Mesenteric fat pad (tissue), 1 donor: ENCODE data around the gene SNX19. TPM values are rescaled to one million over a fixed set of nuclear protein-coding genes. Genes with fewer than 3 reads are reported as not detected.
"Not testable (repeated sequence)": the region's sequence is repeated elsewhere in the genome, so short reads cannot be mapped to it uniquely, and the experiment has no call there.

Source experiments
- DNase-seq: peaks from one replicate; pipeline ENCODE4 v3.0.0-alpha.2; 2020; ENCODE audit warnings: low spot score
- total RNA-seq: library from RNA; stranded (reverse); fragmentation: NEBNext Ultra II Directional; extraction: Animal tissue kit (Norgen Biotek cat#: 25700); gene quantifications from one replicate; pipeline ENCODE4 v1.2.1, GENCODE V29; 2021
- donor health status: DM: yes; HTN: yes; CAD: no.

SNX19 gene
- total RNA-seq, 1 donor from 2014 or later, result 64.2 TPM

DNA sequence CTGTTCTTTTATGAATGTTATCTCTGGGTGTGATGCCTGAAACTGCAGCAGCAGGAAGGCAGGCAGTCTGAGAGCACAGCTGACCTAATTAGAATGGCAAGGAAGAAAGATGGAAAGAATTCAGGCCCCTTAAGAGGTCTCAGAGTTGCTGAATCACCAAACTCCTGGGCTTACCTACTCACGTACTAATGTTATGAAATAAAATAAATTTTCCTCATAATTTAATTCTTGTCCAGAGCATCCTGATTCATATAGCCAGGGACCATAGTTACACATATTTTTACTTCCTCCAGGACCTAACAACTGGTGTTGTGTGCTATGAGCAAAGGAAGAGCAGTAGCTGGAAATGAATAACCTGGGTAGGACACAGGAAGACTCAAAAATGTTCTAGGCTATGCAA lies 41.9 kb downstream of the SNX19 start:
- no peak for DNase-seq

DNA sequence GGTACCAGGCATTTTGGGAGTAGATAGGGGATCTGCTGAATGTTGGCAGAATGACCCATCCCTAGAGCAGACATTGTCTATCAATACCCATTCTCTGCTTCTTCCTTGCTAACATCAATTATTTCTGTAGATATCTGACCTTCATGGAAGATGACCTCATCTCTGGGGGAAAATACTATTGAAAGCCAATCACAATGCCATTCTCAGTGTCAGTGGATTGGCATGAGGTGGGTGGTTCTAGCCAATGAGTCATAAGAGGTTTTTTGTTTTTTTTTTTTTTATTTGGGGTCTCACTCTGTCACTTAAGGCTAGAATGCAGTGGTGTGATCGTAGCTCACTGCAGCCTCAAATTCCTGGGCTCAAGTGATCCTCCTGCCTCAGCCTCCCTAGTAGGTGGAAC lies 42.5 kb downstream of the SNX19 start:
- DNase-seq, result no peak

DNA sequence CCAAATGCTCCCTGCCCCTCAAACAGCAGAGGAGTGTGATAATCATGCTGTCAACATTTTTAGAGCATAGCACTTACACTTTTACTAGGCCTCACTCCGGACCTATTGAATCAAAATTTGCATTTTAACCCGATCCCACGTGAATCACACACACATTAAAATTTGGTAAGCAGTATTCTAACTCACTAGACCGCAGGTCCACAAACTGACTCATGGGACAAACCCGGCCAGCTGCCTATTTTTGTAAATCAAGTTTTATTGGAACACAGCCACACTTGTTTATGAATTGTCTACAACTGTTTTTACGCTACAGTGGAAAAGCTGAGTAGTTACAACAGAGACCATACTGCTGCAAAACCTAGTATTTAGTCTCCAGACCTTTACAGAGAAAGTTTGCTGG lies 43.3 kb downstream of the SNX19 start:
- DNase-seq, result no peak

DNA sequence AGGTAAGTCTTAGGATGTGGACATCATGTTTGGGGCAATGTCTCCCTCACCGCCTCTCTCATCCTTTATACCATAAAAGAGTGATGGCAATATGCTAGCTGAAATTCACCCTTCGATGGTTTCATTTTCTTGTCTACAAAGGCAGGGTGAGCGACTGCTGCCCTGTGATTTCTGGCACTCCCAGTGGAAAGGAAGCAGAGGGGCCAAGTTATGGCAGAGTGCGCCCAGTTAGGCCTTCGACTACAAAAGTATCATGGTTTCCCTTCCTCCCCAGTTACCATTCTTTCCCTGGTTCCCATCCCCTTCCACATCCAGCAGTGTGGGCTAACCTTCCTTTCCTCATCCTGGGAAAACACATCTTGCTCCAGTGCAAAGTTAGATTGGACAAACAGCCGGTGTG lies 43.8 kb downstream of the SNX19 start:
- no peak for DNase-seq

DNA sequence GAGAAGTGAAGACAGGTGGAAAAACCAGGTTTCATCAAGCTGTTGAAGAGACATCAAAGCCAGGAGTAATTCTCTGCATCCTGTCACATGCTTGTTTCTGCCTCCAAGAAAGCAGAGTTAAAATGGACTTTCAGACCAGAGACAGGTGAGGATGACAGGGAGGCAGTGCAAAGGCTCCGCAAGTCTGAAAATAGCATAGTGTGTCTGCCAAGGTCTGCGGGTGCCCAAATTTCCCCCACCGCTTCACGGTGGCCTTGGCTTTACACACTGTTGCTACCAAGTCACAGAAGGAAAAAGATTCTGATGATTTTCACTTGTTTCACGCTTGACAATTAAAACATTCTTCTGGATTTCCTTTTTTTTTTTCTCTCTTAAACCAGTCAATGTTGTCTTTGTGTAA lies 44.2 kb downstream of the SNX19 start:
- no peak for DNase-seq

DNA sequence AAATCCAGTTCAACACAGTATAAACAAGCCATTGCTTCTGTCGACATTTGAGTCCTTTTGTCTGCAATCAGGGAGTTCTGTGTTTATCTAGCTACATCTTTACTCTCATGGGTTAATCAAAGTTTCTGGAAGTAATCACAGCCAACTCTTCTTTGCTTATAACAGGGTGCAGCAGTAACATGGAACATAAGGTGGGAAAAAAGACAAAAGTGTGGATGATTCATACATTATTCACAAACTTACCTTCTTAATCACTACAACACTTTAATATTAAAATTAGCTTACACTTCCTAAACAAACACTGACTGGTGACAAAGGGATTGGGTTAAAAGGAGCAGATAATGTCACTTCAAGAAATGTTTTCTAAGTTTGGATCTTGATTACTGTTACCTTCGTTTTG lies 44.7 kb downstream of the SNX19 start:
- DNase-seq, result no peak

DNA sequence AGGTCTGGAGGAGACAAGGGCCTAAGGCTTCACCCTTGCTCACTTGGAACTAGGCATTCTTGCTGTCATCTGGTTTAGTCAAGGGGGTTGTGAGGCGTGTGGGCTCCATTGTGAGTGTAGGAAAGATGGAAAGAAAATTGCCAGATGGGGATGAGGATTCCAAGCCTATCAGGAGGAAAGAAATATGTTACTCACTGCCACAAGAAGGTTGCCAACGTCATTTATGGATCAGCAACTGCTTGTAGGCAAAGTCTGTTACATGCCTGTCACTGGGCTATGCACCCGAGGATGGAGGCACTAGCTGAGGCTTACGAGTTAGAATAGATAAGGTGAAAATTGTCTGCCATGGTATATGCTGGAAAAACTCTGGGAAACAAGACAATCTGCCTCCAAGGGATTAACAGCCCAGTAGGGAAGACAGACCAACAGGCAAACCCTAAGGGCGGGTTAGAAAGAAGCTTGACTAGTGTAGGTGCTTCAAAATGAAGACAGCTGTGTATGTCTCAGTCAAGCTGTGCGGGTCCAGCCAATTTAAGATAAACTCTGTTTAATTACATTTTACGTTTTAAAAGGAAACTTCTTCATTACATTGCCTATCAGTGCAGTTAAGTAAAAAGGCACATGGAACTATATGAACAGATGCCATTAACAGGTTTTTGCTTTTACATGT lies 47.4 kb downstream of the SNX19 start:
- no peak for DNase-seq

DNA sequence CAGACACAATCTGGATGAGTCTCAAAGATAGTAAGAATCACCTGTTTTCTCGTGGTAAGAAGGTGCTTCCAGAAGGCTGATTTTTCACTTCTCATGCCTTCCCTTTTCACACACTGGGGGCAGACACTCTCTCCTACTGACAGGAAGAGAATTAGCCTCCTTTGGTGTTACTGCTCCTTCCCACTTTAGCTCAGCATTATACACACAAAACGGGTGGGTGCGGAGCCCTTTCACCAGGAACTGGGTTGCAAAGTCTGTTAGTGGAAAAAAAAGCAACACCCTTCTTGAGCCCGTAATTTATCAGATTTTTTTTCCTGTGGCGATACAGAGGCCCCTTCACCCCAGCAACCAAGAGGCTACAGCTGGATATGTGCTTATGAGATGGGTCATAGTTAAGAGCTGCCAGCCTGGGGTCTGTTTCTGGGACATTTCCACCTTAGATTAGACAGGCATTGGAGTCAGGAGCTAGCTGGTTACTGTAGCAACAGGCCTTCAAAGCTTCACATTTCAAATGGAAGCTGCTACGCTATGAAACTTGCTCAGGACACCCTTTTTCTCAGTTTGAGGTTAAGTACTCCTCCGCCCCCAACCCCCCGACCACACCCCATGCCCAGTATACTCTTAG lies 48.1 kb downstream of the SNX19 start:
- no peak for DNase-seq

DNA sequence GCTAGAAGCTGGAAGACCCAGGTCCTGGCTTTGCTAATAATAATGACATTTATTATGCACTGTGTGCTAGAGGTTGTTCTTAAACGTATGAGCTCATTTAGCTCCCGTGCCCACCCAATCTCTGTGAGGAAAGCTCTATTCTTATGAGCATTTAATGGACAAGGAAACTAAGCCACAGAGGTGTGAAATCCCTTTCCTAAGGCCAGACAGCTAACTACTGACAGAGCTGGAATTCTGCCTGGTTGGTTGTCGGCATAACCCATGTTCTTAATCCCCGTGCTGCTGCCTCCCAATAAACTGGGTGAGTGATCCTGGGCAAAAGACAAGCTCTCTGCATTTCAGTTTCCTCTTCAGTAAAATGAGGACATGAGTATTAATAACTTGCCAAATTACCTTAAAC lies 49.4 kb downstream of the SNX19 start:
- no peak for DNase-seq

DNA sequence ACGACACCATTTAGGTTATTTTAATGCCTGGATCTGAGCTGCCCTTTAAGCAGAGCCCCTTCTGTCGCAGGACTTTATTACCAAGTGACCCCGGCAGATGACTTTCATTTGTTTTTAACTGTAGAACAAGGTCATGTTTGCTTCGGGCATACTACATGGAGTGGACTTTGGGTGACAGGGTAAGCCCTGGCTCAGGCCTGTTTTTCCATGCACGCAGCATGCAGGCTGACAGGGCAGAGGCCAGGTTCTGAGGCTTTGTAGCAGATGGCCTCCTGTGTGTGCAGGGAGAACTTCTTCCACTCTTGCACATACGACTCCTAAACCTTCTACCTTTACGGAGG lies 50.5 kb downstream of the SNX19 start:
- no peak for DNase-seq

DNA sequence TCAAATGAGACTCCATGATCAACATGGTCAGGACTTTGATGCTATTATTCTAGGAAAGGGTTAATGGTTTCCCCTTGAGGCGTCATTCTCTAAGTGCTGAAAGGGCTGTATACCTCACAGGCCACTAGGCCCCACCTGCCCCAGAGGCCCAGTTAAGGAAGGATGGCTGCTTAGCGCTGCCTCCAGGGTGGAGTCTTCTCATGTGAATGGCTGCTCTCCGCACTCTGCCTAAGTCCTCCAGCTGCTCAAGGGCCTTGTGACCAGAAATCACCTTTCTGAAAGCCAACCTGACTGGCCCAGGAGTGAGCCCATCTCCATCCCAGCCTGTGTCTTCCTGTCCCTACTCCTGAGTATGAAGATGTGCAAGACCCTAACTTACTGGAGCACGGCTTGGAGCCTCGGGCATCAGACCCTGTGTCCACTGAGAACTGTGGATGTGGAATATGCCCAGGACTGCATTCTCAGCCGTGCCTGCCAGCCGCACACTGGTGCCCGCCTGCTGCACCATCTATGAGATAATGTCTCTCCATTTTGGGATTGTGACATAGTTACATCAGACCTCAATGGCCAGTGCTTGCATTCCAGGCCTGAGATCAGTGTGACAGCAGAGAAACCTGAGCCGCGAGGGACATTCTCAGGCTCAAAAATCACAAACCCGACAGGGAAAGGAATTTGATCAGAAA lies 51.0 kb downstream of the SNX19 start:
- DNase-seq, result no peak

DNA sequence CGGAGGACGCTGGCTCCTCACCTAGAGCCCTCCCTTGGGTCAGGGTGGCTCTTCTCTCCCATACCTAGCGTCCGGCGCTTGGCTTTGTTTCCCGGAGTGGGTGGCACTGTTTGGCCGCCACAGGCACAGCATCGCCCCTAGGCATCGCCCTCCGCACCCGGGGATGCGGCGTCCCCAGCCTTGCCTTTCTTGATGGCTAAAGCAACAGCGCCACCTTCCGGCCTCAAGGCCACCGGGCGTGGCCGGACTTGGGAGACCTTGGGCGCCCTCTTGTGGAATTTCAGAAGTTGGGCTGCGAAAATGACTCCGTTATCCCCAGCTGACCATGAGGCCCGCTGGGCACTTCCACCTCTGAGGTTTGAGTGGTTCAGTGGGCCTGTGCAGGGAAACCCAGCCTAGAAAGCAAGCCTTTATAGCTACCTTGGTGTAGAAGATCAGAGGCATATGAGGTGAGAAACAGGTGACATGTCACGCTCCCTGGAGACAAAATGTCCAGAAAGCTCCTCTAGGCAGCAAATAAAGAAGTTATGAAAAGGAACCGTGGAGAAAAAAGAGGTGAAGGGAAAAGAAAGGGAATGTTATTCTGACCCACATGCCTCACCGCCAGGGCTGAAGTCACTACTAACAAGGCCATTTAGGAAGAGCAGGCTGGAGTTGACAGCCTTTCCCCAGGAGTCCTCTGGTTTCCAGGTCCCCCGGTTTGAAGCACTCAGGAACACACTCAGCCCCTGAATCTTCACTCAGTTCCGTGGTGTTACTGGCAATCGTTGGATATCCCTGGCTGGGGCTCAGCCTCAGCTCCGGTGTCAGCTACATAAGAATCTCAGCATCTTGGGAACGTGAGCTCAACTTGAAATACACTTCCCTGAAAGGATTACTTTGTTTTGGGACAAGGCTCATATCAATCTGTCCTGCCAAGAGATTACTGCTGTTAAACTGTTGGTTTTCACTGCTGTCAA lies 54.1 kb downstream of the SNX19 start:
- peak; percentile 97 for DNase-seq

DNA sequence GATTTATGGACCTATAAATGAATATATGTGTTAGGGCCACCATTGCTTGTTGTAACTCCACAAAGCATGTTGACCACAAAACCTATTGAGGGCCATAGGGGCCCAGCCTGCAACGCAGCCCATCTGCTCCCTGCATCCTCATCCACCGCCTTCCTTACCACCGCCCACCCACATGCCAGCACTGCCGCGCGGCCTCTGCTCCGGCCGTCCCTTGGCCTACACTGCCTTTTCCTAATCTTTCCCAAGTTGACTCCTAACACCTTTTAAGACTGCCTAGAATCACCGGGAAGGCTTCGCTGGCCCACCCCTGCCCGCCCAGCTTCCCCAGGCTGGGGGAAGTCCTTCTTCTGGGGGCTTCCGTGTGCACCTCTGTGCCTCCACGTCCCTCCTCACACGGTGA lies 55.0 kb downstream of the SNX19 start:
- DNase-seq, result no peak

DNA sequence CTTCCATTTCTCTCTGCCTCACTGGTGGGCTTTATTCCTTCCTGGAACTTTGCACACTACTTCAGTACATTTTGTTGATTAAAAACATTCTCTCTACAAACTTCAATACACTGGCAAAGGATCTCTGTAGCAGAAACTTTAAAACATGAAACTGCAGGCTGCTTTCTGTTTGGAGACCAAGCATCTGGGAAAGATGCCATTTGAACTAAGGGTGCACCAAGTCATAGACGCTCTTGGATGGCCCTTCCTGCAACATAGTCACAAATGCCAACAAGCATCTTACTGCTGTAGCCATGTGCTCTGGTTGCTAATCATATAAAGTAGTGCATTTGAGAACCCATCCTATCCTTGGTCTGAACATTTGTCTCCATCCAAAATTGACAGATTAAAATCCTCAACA lies 56.4 kb downstream of the SNX19 start:
- no peak for DNase-seq

DNA sequence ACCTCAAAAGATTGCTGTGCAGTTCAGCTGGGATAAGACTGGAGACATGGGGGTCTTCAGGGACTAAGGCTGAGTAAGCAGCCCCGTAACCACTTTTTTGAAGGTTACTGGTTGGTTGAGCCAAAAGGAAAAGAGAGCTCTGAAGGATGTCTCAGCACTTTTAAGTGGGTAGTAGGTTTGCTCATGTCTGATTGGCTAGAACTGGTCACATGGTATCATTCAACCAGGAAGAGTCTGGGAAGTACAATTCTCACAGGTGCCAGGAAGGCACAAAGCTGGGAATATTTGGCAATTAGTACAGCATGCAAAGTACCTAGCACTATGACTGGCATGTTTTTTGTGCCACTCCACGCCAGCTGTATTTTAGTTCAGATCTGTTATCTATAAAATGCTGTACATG lies 58.1 kb downstream of the SNX19 start:
- DNase-seq, result no peak

DNA sequence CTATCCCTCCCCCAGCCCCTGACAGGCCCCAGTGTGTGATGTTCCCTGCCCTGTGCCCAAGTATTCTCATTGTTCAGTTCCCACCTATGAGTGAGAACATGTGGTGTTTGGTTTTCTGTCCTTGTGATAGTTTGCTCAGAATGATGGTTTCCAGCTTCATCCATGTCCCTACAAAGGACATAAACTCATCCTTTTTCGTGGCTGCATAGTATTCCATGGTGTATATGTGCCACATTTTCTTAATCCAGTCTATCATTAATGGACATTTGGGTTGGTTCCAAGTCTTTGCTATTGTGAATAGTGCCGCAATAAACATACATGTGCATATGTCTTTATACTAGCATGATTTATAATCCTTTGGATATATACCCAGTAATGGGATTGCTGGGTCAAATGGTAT lies 60.6 kb downstream of the SNX19 start:
- DNase-seq, result not testable (repeated sequence)

DNA sequence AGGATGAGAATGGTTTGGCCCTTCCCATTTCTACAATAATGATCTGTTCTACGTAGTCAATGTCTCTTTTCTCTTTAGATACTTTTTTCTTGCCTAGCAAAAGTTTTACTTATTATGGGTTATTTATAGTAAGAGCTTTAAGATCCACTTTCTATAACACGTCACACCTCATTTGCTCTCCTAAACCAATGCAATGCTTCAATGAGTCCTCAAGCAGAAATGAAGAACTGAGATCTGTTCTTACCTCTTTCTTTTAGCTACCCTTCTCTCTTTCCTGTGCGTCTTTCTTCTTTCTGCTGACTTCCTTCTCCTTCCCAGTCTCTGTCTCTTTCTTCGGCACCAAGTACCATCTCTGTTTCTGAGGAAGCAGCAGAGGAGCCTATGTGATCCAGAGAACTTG lies 61.8 kb downstream of the SNX19 start:
- DNase-seq, result no peak

DNA sequence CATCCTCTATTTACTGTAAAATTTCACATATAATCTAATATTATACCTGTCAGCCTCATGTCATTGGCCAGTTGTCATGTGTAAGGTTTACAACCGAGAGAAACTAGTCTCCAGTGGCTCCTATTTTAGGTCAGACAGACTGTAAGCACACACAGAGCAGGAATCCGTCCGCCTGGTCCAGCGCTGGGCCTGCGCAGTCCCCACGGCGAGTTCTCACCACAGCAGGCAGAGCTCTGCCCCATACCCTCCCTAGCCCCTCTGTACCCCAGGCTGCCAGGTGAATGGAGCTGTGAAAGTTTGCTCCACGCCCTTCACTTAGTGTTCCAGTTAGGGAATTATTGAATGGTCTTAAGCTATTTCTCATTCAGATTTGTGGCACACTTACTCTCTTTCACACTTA lies 63.7 kb downstream of the SNX19 start:
- DNase-seq, result no peak

DNA sequence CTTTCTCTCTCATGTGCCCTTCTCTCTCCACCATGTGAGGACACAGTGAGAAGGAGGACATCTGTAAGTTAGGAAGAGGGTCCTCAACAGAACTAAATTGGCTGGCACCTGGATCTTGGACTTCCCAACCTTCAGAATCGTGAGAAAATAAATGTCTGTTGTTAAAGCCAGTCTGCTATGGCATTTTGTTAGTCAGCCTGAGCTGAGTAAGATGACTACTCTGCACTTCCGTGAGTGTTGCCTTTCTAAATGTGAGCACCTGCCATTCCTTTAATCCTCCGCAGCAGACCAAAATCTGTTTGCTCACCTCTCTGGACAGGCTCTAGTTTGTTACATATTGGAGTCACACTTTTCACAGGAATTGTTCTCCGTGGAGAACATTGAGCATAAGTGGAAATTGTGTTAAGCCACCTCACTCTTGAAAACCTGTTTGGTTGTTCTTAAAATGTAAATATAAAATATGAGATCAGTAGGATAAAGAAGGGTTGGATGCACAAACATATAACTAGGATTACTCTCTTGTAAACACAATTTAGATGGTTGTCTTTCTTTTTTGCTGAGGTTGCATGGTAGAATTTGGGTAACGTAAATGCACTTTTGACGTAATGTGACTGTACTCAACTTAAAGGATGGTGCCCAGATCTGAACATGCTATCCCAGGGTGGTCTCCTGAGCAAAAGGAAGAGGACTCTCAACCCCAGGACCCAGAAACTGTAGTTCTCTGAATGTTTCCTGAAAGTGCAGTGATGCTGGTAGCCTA lies 65.9 kb downstream of the SNX19 start:
- no peak for DNase-seq

DNA sequence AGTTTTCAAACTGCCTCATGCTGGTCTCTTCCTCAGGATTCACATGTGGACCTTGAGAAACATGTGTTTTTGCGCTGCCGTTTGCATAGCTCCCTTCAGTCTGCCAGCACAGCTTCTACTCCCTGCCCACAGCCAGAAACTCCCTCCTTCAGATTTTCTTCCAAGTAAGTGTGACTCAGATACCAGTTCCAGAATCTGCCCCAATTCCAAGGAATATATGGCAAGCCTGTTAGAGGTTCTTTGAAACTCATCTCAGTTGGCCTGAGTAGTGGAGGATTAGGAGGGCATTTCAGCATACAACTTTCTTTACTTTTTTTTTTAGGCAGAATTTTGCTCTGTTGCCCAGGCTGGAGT lies 67.1 kb downstream of the SNX19 start:
- no peak for DNase-seq
